LNCaP clone FGC (cell line): ENCODE data around the gene KRIT1.

Source experiments
- DNase-seq: peaks from one replicate; pipeline ENCODE4 v3.0.0-alpha.2; 2011; ENCODE audit warnings: low read depth
- H3K4me3 ChIP-seq: 2 replicates; pipeline ENCODE4 v1.5.1; 2011; ENCODE audit warnings: mild to moderate bottlenecking, low read depth, low read length, control low read depth
- TF ChIP-seq, protein P1 (sequence below): IDR thresholded peaks from 2 replicates; pipeline ENCODE4 v1.5.1; 2012; ENCODE audit warnings: mild to moderate bottlenecking; ENCODE audit not compliant: control insufficient read depth, insufficient read depth; ENCODE audit errors: extremely low read depth

Gene KRIT1

DNA sequence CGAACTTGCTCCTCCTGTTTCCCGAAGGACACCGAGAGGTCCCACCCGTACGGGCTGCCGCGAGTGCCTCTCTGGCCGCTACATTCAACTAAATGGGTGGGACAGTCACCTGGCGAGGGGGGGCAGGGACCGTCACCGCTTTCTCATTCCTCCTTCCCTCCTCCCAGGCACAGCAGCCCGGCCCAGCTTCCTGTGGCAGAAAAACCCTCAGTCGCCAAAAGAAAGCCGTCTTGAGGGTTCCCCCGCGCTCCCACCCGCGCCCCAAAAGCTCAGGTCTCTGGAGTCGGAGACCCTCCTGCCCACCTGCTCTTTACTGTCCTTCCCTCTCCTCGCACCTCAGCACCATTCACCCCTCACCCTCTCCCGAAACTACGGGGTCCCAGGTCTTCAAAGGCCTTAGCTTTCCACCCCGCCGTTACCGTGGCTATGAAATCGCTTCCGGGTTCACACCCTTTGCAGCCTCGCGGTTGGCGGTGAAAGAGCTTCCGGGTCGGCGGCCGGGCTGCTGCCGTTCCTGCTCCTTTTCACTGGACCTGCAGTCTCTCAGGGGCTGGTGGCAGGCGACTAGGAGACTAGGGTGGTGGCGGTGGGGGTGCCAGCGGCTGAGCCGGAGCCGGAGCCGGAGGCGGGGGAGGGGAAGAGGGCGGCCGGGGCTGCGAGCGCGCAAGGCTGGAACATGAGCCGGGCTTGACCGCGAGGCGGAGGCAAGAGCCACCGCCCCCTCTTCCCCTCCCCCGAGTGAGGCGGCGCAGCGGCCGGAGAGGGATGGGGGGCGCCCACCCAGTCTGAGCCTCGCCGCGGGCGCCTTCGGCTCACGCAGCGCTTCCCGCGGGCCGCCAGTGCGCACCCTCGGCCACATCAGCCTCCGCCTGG, at the start of gene KRIT1, which contains the start of gene ANKIB1:
Gene KRIT1 (minus strand): TSS at position 428 of the 873 bp plus-strand sequence. CDS start 3,779 bp downstream, outside the sequence.
Gene ANKIB1 (plus strand): TSS at position 488 of the 873 bp plus-strand sequence. CDS start 49,005 bp downstream, outside the sequence.
- peak; percentile 59 for DNase-seq
- TF ChIP-seq, protein P1, sequence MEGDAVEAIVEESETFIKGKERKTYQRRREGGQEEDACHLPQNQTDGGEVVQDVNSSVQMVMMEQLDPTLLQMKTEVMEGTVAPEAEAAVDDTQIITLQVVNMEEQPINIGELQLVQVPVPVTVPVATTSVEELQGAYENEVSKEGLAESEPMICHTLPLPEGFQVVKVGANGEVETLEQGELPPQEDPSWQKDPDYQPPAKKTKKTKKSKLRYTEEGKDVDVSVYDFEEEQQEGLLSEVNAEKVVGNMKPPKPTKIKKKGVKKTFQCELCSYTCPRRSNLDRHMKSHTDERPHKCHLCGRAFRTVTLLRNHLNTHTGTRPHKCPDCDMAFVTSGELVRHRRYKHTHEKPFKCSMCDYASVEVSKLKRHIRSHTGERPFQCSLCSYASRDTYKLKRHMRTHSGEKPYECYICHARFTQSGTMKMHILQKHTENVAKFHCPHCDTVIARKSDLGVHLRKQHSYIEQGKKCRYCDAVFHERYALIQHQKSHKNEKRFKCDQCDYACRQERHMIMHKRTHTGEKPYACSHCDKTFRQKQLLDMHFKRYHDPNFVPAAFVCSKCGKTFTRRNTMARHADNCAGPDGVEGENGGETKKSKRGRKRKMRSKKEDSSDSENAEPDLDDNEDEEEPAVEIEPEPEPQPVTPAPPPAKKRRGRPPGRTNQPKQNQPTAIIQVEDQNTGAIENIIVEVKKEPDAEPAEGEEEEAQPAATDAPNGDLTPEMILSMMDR: no peak
- peak within 1 kb of the TSS; percentile 86 for H3K4me3 ChIP-seq

DNA sequence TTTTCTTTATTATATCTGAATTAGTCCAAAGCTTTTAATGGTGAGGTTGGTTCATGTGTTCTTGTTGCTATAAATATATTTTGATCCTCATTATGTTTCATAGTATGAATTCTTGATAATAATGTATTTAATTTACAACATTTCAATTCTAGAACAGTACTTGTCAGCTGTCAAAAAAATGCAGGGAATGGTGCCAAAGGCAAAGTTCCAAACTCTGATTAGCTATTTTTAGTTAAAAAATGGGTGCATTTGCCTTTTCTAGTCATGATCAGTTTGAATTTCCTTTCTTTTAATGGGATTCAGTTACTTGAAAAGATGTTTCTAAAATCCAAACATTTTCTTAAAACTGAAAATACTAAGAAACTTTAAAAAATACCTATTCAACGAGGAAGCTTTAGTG, 49.7 kb upstream of the KRIT1 start:
- no peak overlapping the region for H3K4me3 ChIP-seq
- DNase-seq: no peak
- TF ChIP-seq, protein P1: no peak

DNA sequence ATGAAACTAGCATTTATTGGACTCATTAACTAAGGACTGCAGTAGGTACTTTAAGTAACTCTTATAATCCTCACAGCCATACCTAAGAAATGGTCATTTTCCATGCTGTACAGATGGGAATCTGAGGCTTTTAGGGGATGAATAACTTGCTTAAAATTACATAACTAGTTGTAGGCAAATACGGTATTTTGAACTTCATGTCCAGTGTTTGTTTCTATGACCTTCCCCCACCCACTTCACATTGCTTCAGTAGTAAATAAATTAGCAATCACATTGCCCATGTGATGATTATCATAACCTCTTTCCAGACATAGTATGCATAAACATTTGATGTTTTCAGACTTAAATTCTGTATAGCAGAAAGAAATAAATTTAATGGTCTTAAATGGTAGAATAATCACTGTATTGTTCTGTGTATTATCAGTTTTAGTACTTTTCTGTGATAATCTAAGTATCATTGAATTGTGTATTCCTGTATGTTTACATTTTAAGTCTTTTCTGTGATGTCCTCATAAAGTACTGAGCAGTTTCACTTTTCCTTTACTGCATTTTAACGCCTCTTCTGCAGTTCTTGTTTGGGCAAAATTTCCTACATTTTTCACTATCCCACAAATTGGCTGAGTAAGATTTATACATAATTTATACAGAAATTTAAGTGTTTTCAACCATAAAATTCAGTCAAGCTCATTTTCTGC, 48.3 kb upstream of the KRIT1 start:
- DNase-seq: no peak
- no peak overlapping the region for H3K4me3 ChIP-seq
- TF ChIP-seq, protein P1: no peak

DNA sequence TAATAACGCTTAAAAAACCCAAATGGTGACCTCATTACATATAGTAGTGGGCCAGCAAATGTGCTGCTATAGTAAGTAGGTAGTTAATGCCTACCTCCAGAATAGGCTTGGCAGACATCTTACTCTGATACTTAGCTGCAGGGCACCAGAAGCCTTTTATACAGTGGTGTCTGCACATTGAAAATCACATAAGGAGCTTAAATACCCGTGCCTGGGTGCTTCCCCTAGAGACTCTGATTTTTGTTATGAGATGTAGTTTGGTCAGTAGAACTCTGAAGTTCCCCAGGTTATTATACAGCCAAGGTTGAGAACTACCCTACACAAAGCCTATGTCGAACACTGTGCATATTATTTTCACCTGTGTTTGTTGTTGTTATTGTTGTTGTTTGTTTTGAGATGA, 47.3 kb upstream of the KRIT1 start:
- no peak for DNase-seq
- no peak overlapping the region for H3K4me3 ChIP-seq
- TF ChIP-seq, protein P1: no peak

DNA sequence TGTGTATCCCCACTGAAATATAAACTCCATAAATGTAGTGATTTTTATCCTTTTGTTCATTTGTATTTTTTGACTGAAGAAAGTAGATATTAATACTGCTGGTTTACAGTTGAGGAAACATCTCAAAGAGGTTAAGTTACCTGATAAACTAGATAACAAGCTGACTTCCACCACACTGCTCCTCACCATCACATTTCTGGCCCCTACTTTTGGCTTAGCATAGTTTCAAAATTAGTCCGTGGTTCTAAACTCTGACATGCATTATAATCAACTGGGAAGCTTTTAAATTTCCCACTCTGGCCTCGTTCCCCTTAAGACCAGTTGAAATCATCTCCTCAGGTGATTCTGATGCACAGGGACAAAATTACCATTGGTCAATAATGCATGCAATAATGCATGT, 43.6 kb upstream of the KRIT1 start:
- TF ChIP-seq, protein P1: no peak
- no peak for DNase-seq
- no peak overlapping the region for H3K4me3 ChIP-seq

DNA sequence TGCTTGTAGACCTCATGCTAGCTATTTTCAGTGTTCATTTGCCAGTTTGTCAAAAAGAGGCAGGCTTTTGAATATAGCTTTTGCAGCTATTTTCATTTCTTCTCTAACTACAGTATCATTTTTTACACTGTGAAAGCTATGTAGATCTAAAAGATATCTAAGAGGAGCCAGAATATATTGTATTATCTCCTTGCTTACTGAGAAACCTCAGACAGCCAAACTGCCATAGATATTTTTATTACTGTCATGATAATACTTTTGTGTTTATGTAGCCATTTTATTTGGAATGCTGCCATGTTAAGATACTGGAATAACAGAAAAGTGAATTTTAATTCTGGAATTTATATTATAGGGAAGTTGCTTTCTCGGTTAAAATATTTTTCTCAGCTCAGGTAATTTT, 37.2 kb upstream of the KRIT1 start:
- TF ChIP-seq, protein P1: no peak
- no peak overlapping the region for H3K4me3 ChIP-seq
- no peak for DNase-seq
